ENCODE results near the gene DGCR8.
A peak's percentile ranks its signal among the peaks of the same experiment; 100 is the strongest.
"Not testable (repeated sequence)": the region's sequence is repeated elsewhere in the genome, so short reads cannot be mapped to it uniquely, and the experiment has no call there.

The DGCR8 gene

GRCh38 chr22:20152464-20152890 is 72.4 kb downstream of the DGCR8 start:
- no peak for DNase-seq (ENCODE audit: low read depth, low spot score)

- DNase-seq (ENCODE audit: low read depth, low spot score) = no peak
These were observed 73.9 kb downstream of the DGCR8 start for GRCh38 chr22:20153945-20154344.

- DNase-seq (ENCODE audit: low read depth, low spot score) = no peak
These were observed 74.7 kb downstream of the DGCR8 start for GRCh38 chr22:20154602-20155187.

- peak; percentile 77 for DNase-seq (ENCODE audit: low read depth, low spot score)
These were observed 75.4 kb downstream of the DGCR8 start for GRCh38 chr22:20155330-20156041.

GRCh38 chr22:20156042-20156389 is 76.0 kb downstream of the DGCR8 start:
- DNase-seq (ENCODE audit: low read depth, low spot score) = no peak

DNA sequence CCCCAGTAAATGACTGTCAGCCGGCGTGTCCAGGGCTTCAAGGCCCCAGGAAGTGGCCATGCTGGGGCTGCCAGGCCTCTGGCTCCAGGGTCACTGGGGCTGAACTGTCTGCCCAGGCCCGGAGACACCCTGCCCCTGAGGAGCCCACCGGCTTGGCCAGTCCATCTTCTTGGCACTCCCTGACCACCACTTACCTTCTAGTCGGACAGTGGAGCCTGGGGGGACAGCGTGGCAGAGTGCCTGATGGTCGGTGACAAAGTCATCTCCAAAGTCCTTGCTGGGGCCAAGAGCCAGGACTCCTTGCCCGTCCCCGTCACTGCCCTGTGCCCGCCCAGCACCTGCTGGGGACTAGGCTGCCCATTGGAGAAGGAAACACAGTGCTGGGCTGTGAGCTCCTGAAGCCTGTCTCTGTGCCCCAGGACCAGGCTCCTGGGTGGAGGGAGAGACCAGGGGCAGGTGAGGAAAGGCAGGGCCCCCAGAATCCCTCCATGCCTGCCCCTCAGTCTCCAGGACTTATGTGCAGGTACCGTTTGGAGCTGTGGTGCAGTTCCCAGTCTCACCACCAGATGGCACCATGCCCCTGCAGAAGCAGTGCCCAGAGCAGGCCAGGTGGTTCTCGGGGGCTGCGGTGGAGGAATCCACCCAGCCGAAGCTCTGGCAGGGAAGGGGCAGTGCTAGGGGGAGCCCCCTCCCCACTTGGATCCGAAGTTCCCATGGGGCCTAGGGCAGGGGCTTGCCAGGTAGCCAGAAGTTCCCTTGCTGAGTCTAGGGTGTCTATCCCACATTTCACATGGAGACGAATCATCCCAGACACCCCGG is 76.8 kb downstream of the DGCR8 start:
- DNase-seq (ENCODE audit: low read depth, low spot score) = peak; percentile 86

DNA sequence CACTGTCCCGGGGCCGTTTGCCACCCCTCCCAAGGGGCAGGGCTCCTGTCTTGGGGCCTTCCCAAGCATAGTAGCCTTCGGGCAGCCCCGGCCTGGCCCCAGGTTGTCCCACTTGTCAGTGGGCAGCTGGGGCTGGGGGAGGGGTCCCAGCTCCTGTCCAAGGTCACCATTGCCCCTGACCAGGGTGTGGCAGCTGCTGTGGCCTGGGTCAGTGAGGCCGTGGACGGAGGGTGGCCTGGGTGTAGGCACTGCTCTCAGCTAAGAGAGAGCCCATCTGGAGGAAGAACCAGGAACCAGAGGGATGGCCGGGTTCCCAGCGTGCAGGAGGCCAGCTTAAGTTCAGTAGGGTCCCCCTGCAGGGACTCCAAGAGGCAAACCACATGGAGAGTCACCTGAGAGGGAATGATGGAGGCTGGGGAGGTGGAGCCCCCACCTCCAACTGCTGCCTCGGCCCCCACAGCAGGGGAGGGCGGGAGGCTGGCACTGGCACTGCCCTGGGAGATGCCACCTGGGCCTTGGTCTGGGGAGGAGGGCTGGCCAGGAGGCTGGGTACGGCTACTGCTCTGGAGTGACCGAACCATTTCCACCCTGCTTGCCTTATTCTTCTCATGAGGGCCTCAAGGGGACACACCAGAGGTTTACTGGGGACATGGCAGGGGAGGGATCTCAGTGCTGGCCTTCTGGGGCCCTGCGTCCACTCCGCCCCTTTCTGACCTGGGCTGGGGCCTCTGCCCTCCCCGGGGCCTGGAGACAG is 77.6 kb downstream of the DGCR8 start:
- DNase-seq (ENCODE audit: low read depth, low spot score) = no peak

GRCh38 chr22:20158391-20159036 is 78.5 kb downstream of the DGCR8 start:
- DNase-seq (ENCODE audit: low read depth, low spot score) = no peak

- no peak for DNase-seq (ENCODE audit: low read depth, low spot score)
These were observed 79.0 kb downstream of the DGCR8 start for GRCh38 chr22:20159076-20159475.

DNA sequence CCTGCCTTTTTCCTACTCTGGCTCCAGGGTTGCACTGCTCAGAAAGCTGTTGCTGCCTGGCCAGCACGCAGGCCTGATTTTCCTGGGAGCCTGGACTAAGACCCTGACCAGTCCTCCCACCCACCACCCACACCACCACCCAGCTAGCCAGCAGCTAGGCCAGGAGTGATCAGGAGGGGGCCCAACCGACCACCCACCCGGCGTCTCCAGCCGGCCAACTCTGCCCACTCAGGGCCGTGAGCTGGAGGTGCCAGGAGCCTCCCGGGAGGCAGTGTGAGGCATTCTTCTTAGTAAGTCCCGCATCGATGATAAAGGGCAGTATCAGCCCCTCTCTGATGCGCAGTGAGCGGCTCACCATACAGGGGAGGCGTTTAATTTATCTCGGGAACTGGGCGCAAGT is 79.5 kb downstream of the DGCR8 start:
- not testable (repeated sequence) for DNase-seq (ENCODE audit: low read depth, low spot score)

GRCh38 chr22:20160041-20160440 is 80.0 kb downstream of the DGCR8 start:
- DNase-seq (ENCODE audit: low read depth, low spot score) = no peak
